EH (cell line): ENCODE data around the gene SYCP1.
"Not testable (repeated sequence)": the region's sequence is repeated elsewhere in the genome, so short reads cannot be mapped to it uniquely, and the experiment has no call there.

Experiments used
- DNase-seq: peaks from one replicate; pipeline ENCODE4 v3.0.0-alpha.2; 2015; ENCODE audit warnings: low read depth

Gene SYCP1

GRCh38 chr1:114854693-114855320, at the start of gene SYCP1:
SYCP1 (plus strand) TSS chr1:114854863; CDS start chr1:114855465, 602 bp downstream.
- no peak for DNase-seq

- no peak for DNase-seq
Measured at GRCh38 chr1:114819869-114820268, 34.8 kb upstream of the SYCP1 start.

DNA sequence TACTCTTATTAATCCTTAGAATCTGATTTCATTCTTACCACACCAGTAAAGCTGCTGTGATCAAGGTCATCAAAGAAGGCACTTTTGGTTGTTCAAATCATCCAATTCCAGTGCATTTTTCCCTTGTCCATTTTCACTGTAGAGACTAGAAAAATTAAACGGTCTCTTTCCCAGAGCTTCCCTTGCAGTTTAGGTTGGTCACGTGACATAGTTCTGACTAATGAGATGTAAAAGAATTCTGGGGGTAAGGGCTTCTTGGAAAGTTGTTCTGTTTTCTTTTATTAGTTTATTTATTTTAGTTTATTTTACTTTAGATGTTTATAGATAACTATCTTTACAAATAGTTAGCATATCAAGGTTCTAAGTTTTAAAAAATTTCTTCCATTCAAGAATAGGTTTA, 34.3 kb upstream of the SYCP1 start:
- no peak for DNase-seq

DNA sequence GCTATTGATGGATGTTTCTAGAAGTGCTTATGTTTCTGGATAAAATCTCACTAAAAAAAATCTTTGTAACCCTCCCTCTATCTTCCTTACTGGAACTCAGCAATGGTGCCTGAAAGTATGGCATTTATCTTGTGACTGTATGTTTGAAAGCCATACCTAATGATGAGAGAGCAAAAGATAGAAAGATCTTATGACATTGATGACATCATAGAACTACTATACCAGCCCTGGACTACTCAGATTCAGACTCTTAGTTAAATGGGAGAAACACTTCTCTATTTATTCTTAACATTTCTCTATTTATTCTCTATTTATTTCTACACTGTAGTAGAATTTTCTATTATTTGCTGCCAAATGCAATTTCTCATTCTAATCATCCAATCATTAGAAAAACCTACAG, 32.7 kb upstream of the SYCP1 start:
- DNase-seq: no peak

- DNase-seq: peak; percentile 3
Measured at GRCh38 chr1:114828251-114828650, 26.4 kb upstream of the SYCP1 start.

GRCh38 chr1:114830075-114830474, 24.6 kb upstream of the SYCP1 start:
- DNase-seq: not testable (repeated sequence)

DNA sequence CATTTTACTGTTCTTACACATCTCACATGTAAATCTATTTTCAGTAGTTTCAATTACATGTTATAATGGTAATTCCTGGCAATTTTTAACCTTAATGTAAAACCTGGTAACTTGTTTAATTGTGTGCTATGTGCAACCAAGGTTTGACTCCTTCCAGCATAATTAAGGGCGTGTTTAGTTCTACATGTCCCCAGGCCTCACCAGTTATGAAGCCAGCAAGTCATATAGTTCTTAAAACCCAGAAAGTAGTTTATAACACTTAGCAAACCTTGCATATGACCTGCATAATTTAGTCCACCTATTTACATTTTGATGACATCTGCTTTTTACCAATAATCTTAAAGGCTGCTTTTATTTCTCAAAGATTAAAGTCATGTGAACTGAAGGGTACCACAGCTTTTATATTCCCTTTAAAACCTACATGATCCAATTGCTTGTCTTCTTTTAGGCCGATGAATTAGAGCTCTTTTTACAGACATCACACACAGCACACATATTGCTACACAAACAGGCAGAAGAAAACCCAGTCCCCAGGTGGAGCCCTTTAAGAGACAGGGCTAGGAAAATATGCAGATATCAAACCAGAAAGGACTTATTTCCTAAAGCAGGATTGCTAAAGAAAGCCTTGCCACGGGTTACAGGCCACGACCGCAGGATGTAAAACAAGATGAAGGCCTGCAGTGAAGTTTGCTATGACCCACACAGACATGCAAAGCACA, 23.2 kb upstream of the SYCP1 start:
- DNase-seq: no peak

- DNase-seq: no peak
Measured at GRCh38 chr1:114832057-114832456, 22.6 kb upstream of the SYCP1 start.

DNA sequence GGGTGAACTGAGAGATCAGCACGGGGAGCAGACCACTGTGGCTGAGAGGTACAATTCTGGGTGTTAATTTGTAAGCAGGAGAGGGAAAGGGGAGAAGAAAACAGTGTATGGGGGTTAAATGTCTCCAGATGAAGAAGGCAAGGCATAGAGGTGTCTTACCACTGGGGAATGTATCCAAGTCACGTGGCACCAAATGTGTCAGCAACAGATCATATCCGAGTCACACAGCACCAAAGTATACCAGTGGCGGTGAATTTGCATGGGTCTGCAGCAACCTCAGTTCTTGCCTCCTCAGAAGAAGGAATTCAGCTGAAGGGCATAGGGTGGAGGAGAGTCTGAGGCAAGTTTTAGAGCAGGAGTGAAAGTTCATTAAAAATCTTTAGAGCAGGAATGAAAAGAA, 21.2 kb upstream of the SYCP1 start:
- peak; percentile 16 for DNase-seq

DNA sequence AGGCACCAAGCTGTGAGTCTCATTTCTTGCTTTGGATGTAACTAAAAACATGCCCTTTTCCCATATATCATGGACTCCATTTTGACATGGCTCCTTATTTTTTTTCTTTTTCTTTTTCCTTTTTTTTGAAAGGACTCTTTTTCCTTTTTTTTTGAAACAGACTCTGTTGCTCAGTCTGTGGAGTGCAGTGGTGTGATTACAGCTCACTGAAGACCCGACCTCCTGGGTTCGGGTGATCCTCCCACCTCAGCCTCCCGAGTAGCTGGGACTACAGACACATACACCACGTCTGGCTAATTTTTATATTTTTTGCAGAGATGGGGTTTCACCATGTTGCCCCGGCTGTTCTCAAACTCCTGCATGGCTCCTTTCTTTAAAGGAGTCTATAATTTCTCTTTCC, 10.4 kb upstream of the SYCP1 start:
- DNase-seq: no peak

DNA sequence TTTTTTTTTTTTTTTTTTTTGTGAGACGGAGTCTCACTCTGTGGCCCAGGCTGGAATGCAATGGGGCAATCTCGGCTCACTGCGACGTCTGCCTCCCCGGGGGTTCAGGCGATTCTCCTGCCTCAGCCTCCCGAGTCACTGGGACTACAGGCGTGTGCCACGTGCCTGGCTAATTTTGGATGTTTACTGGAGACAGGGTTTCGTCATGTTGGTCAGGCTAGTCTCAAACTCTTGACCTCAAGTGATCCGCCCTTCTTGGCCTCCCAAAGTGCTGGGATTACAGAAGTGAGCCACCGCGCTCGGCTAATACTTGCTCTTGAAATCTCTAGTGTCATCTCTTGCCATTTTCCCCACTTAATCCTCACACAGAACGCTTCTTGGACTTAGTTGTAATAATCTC, 1.1 kb upstream of the SYCP1 start:
- no peak for DNase-seq

DNA sequence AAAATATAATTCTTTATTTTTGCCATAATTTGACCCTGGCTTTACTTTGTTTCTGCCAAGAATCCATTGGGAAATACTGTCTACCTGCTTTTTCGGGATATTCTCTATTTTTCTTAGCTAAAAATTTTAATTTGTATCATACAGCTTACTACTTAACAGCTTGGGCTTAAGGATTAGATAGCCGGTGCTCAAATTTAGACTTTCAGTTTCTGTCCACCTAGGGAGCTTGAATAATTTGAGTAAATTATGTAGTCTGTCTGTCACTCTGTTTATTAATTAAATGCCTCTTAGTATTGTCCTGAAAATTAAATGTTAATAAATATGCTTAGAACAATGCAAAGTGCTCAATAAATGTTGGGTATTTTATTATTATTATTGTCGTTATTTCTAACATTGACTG, 6.7 kb downstream of the SYCP1 start:
- no peak for DNase-seq

DNA sequence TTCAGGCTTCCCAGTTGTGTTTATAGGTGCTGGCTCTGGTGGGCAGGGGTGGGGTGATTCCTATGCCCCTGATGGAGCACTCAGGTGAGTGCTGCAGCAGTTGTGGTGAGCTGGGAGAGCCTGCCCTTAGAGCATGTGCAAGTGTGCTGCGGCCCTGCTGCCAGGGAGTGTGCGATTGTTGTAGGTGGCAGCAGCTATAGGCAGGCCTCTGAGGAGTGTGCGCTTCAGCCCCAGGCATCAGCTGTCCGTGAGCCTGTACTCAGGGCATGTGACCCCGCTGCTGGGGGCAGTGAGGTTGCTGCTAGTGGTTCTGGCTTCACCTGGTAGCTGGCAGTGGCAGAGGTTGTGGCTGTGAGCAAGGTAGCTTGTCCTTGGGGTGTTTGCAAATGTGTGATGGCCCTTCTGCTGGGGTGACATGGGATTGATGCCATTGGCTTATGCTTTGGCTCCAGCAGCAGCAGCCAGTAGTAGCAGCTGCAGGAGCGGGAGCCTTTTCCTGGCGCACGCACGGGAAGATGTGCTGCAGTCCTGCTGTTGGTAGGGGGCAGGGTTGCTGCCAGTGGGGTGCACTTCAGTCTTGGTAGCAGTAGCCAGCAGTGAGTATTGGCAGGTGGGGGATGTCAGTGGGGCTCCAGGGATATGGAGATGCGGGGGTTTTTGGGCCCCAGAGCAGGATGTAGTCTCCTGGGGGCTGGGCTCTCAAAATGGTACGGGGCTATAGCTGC, 37.7 kb downstream of the SYCP1 start:
- DNase-seq: no peak

DNA sequence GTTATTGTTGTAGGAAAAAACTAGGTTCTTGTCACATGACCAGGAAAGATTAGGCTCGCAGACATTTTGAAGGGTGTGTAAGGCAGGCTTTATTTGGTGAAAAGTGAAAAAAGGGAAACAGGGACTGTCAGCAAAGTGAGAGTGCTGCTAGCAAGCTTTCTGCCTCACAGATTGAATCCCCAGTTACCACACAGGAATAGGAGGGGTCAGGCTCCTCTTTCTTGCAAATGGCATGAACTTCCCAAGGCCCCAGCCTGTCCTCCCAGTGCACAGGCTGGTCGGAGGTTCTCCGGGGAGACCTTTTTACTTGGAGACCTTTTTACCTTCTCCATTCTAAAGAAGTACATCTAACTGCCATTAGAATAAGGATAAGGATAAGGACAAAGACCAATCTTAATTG, 42.1 kb downstream of the SYCP1 start:
- DNase-seq: no peak

DNA sequence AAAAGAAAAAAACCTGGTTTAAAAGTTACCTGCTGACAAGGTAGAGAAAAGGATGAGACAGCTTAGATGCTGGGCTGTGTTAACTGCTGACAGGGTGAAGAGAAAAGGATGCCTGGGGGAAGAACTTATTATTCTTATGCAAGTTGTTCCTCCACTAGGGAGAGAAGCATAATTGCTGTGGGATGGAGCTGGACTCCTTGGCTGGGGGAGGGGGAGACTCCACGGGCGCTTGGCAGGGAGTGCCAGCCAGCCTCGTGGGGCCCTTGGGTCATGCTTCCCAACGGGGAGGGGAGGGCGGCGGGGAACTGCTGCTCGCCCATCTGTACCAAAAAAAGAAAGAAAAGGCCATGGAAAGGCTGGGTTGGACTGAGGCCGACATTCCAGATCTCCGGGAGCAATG, 47.2 kb downstream of the SYCP1 start:
- DNase-seq: no peak

- DNase-seq: peak; percentile 0
Measured at GRCh38 chr1:114902343-114902742, 47.7 kb downstream of the SYCP1 start.

GRCh38 chr1:114903480-114903879, 48.8 kb downstream of the SYCP1 start:
- no peak for DNase-seq

DNA sequence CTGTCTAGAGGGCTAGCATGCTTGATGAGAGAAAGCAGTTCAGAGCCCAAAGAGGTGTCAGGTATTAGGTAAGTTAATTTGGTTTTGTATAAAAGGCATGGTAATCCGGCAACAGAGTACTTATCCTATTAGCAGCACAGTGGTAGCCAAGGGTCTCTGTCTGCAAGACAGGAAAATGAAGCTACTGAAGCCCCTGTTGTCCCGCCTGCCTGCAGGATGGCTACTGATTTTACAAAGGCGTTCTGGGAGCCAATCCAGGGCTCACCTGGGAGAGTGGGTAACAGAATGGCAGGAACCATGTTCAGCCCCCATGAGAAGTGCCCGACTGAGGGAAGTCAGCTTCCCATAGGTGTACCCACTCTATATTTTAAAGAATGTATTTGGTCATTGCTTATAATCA, 61.1 kb downstream of the SYCP1 start:
- not testable (repeated sequence) for DNase-seq

DNA sequence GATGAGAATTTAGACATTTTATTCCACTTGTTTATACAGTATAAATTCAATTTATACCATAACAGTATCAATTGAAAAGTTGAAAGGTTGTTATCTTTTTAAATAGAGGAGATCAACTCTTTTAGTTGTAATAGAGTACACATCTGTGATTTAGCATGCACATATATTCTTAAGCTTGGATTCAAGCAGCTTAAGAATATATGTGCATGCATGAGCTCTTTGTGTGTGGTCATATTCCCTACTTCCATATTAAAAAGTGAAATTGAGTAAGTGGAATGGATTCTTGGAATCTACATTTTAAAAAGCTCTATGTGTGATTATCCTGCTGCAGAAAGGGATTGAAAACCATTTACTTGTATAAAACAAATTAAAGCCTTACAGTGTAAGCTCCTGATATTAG, 71.9 kb downstream of the SYCP1 start:
- no peak for DNase-seq

- no peak for DNase-seq
Measured at GRCh38 chr1:114927401-114927800, 72.7 kb downstream of the SYCP1 start.

- peak; percentile 24 for DNase-seq
Measured at GRCh38 chr1:114956570-114956969, 101.9 kb downstream of the SYCP1 start.

GRCh38 chr1:114959423-114959822, 104.8 kb downstream of the SYCP1 start:
- no peak for DNase-seq

DNA sequence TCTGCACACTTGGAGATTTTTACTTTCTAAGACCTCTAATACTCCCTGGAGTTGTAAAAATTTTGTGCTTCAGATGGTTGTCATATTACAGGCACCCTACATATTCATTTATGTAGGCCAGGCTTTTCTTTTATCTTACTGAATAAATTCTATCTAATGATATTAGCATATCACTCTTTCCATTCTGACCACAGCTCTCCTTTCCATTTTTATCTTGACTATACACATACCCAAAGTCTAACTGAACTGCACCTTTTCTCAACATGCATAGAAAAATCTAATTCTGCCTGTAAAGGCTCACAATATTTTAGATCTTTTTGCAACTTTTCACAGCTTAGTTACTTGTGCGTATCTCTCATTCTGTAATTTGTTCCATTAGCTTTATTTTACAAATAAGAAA, 122.2 kb downstream of the SYCP1 start:
- DNase-seq: no peak
